Stomach (tissue), 4 donors: ENCODE data around the gene LPIN2.

Experiments
- CTCF ChIP-seq, 7 experiments: fragments of 450-650 bp in 4 of 7; fragments of 200-600 bp in 3 of 7; sonication (generic) in 3 of 7; IDR thresholded peaks; one replicate each; pipeline ENCODE4 v1.5.1; 2016 to 2019; ENCODE audit warnings: antibody characterized with exemption in 7 of 7, control low read depth in 2 of 7, mild to moderate bottlenecking in 1 of 7
- EP300 ChIP-seq: sonication (generic); formaldehyde crosslinking; IDR thresholded peaks from one replicate; pipeline ENCODE4 v1.6.1; 2017; ENCODE audit warnings: antibody characterized with exemption
- POLR2A ChIP-seq, 4 donors: fragments of 450-650 bp; IDR thresholded peaks; one replicate each; pipeline ENCODE4 v1.6.1; 2016; ENCODE audit warnings: antibody characterized with exemption in 4 of 4, control low read depth in 2 of 4, mild to moderate bottlenecking in 1 of 4, moderate library complexity in 1 of 4

- TF ChIP-seq CTCF (IDR thresholded peaks at IDR 0.05) (no peak), POLR2A (IDR thresholded peaks at IDR 0.05) (no peak), EP300 (no peak)
Measured at GRCh38 chr18:3015851-3016250, 2.9 kb upstream of the LPIN2 start.
